DND-41 (cell line): Measurements from ENCODE around the gene GRAPL.
"Not testable (repeated sequence)": the region's sequence is repeated elsewhere in the genome, so short reads cannot be mapped to it uniquely, and the experiment has no call there.

Source experiments
- CTCF ChIP-seq: IDR thresholded peaks from 2 replicates; pipeline ENCODE4 v1.5.1; 2012; ENCODE audit warnings: borderline replicate concordance, low read length, moderate library complexity, mild to moderate bottlenecking; ENCODE audit not compliant: poor library complexity, severe bottlenecking; ENCODE audit errors: extremely low read depth
- EZH2 ChIP-seq: IDR thresholded peaks from 3 replicates; pipeline ENCODE4 v1.6.1; 2012; ENCODE audit warnings: borderline replicate concordance, low read depth, mild to moderate bottlenecking, moderate library complexity, low read length, inconsistent platforms; ENCODE audit not compliant: severe bottlenecking

DNA sequence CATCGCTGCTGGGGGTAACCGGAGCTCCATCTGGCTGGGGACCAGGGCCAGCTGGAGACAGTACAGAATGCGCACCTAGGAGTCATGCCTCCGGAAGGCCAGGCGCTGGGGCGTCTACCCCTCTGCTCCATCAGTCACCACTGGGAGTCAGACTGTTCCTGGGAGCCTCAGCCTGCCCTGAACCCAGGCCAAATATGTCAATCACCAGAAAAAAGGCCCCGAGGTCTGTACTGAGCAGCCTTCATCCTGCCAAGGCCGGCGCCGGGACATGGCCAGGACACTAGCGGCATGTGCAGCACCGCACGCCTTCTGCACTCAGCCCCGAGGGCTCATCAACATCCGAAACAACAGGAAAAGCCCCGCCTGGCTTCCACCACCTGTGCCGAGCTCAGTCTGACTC lies 8.7 kb downstream of the GRAPL start:
- not testable (repeated sequence) for TF ChIP-seq CTCF, EZH2
